CD4-positive, alpha-beta T cell treated with Interleukin-4 for 4 hours (primary cell): Measurements from ENCODE around the gene VPS13A.

Source experiments
- DNase-seq: peaks from one replicate; pipeline ENCODE4 v3.0.0-alpha.2; 2020

The VPS13A gene

GRCh38 chr9:77462066-77462465, 284.7 kb downstream of the VPS13A start:
- no peak for DNase-seq

- DNase-seq: no peak
Measured at GRCh38 chr9:77463151-77463550, 285.8 kb downstream of the VPS13A start.

- no peak for DNase-seq
Measured at GRCh38 chr9:77464661-77465060, 287.3 kb downstream of the VPS13A start.

DNA sequence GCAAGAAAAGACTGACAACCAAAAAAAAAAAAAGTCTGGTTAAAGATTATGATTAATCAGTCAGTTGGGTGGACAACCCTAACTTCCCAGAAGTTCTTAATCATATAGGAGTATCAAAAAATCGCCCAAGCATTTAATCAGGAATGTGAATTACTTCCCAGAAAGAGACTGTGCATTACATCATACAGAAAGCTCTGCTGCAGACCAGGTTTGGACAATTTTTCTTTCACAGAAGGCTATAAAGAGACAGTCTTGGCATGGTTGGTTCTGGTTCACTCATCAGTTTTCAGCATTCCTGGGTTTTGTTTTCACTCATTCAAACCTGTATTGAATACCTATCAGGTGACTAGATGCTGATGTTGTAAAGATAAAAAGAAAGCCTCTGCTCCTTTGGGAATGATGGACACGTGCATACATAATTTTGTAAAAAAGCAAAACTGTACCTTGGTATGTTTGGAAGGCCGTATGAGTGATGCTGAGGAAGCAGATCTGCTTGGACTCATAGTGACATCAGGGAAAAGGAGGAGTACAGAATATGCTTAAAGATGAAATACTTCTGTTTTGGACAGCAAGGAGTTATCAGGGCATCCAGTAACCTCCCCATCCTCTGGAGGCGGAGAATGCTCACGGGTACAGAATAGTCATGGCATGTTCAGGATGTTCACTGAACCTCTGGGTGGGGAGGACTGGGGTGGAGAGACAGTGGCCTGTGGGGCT, 292.3 kb downstream of the VPS13A start:
- no peak for DNase-seq
